Measurements from ENCODE around the gene CD3E.

The CD3E gene

GRCh38 chr11:118341261-118341660 lies 36.7 kb downstream of the CD3E start:
- no peak for DNase-seq (ENCODE audit: low read depth, low spot score)

GRCh38 chr11:118341815-118342489 lies 37.4 kb downstream of the CD3E start:
- no peak for TF ChIP-seq POLR2AphosphoS5 (IDR thresholded peaks at IDR 0.05; ENCODE audit: borderline replicate concordance, low read depth, low read length)
- no peak for TF ChIP-seq FOXP2 (optimal IDR thresholded peaks at IDR 0.05; ENCODE audit: control extremely low read depth, extremely low read length, insufficient read depth)
- no peak for TF ChIP-seq EZH2 (IDR thresholded peaks at IDR 0.05)
- H3K27ac ChIP-seq: no peak overlapping the region
- no peak overlapping the region for H3K9ac ChIP-seq (ENCODE audit: insufficient read length)
- H3K36me3 ChIP-seq (ENCODE audit: insufficient read depth, low read length): no peaks in the 10 kb centered on the region
- H3K4me3 ChIP-seq: no peak overlapping the region
- no peak for DNase-seq (ENCODE audit: low read depth, low spot score)
- no peaks in the 10 kb centered on the region for H3K9me3 ChIP-seq (ENCODE audit: low read depth, low read length)

More at GRCh38 chr11:118341261-118341660, 36.7 kb downstream of the CD3E start:
- TF ChIP-seq EZH2 (IDR thresholded peaks at IDR 0.05): no peak
- no peak for TF ChIP-seq FOXP2 (optimal IDR thresholded peaks at IDR 0.05; ENCODE audit: control extremely low read depth, extremely low read length, insufficient read depth)
- no peak for TF ChIP-seq POLR2AphosphoS5 (IDR thresholded peaks at IDR 0.05; ENCODE audit: borderline replicate concordance, low read depth, low read length)
- Histone ChIP-seq H3K9me3 (ENCODE audit: low read depth, low read length) (no peaks in the 10 kb centered on the region), H3K36me3 (ENCODE audit: insufficient read depth, low read length) (no peaks in the 10 kb centered on the region), H3K9ac (ENCODE audit: insufficient read length) (no peak overlapping the region), H3K4me3 (no peak overlapping the region), H3K27ac (no peak overlapping the region)

GRCh38 chr11:118342503-118343161 lies 38.1 kb downstream of the CD3E start, which contains the start of gene CD3D:
Gene CD3D, minus strand, starts transcription at chr11:118342705. Its CDS starts 98 bp downstream, at chr11:118342607.
- Histone ChIP-seq H3K9me3 (ENCODE audit: low read depth, low read length) (no peaks in the 10 kb centered on the region), H3K27ac (no peak within 1 kb of the TSS), H3K36me3 (ENCODE audit: insufficient read depth, low read length) (no peaks in the 10 kb centered on the region), H3K4me3 (no peak within 1 kb of the TSS), H3K9ac (ENCODE audit: insufficient read length) (no peak within 1 kb of the TSS)
- no peak for TF ChIP-seq POLR2AphosphoS5 (IDR thresholded peaks at IDR 0.05; ENCODE audit: borderline replicate concordance, low read depth, low read length)
- no peak for TF ChIP-seq FOXP2 (optimal IDR thresholded peaks at IDR 0.05; ENCODE audit: control extremely low read depth, extremely low read length, insufficient read depth)
- no peak for DNase-seq (ENCODE audit: low read depth, low spot score)

- Histone ChIP-seq H3K36me3 (ENCODE audit: insufficient read depth, low read length) (no peaks in the 10 kb centered on the region), H3K27ac (no peak overlapping the region), H3K9ac (ENCODE audit: insufficient read length) (no peak overlapping the region), H3K4me3 (no peak overlapping the region), H3K9me3 (ENCODE audit: low read depth, low read length) (no peaks in the 10 kb centered on the region)
- no peak for DNase-seq (ENCODE audit: low read depth, low spot score)
- no peak for TF ChIP-seq FOXP2 (optimal IDR thresholded peaks at IDR 0.05; ENCODE audit: control extremely low read depth, extremely low read length, insufficient read depth)
- TF ChIP-seq EZH2 (IDR thresholded peaks at IDR 0.05): no peak
- no peak for TF ChIP-seq POLR2AphosphoS5 (IDR thresholded peaks at IDR 0.05; ENCODE audit: borderline replicate concordance, low read depth, low read length)
These were observed 38.7 kb downstream of the CD3E start for GRCh38 chr11:118343248-118343647.

GRCh38 chr11:118343981-118344515 lies 39.5 kb downstream of the CD3E start, which contains the start of gene CD3G:
Gene CD3G, plus strand, starts transcription at chr11:118344344. Its CDS starts 80 bp downstream, at chr11:118344424.
- TF ChIP-seq EZH2 (IDR thresholded peaks at IDR 0.05) (no peak), POLR2AphosphoS5 (IDR thresholded peaks at IDR 0.05; ENCODE audit: borderline replicate concordance, low read depth, low read length) (no peak), FOXP2 (optimal IDR thresholded peaks at IDR 0.05; ENCODE audit: control extremely low read depth, extremely low read length, insufficient read depth) (no peak)
- Histone ChIP-seq H3K4me3 (no peak within 1 kb of the TSS), H3K9ac (ENCODE audit: insufficient read length) (no peak within 1 kb of the TSS), H3K27ac (no peak within 1 kb of the TSS), H3K36me3 (ENCODE audit: insufficient read depth, low read length) (no peaks in the 10 kb centered on the region), H3K9me3 (ENCODE audit: low read depth, low read length) (no peaks in the 10 kb centered on the region)
- DNase-seq (ENCODE audit: low read depth, low spot score): no peak

- Histone ChIP-seq H3K36me3 (ENCODE audit: insufficient read depth, low read length) (no peaks in the 10 kb centered on the region), H3K4me3 (no peak overlapping the region), H3K9ac (ENCODE audit: insufficient read length) (no peak overlapping the region), H3K27ac (no peak overlapping the region), H3K9me3 (ENCODE audit: low read depth, low read length) (no peaks in the 10 kb centered on the region)
- no peak for TF ChIP-seq EZH2 (IDR thresholded peaks at IDR 0.05)
- TF ChIP-seq FOXP2 (optimal IDR thresholded peaks at IDR 0.05; ENCODE audit: control extremely low read depth, extremely low read length, insufficient read depth): no peak
- TF ChIP-seq POLR2AphosphoS5 (IDR thresholded peaks at IDR 0.05; ENCODE audit: borderline replicate concordance, low read depth, low read length): no peak
- DNase-seq (ENCODE audit: low read depth, low spot score): no peak
These were observed 44.9 kb downstream of the CD3E start for GRCh38 chr11:118349475-118349874.

- Histone ChIP-seq H3K4me3 (no peak overlapping the region), H3K9me3 (ENCODE audit: low read depth, low read length) (no peaks in the 10 kb centered on the region), H3K9ac (ENCODE audit: insufficient read length) (no peak overlapping the region), H3K27ac (no peak overlapping the region), H3K36me3 (ENCODE audit: insufficient read depth, low read length) (no peaks in the 10 kb centered on the region)
- no peak for DNase-seq (ENCODE audit: low read depth, low spot score)
- TF ChIP-seq POLR2AphosphoS5 (IDR thresholded peaks at IDR 0.05; ENCODE audit: borderline replicate concordance, low read depth, low read length) (no peak), EZH2 (IDR thresholded peaks at IDR 0.05) (no peak), FOXP2 (optimal IDR thresholded peaks at IDR 0.05; ENCODE audit: control extremely low read depth, extremely low read length, insufficient read depth) (no peak)
These were observed 48.7 kb downstream of the CD3E start for GRCh38 chr11:118353084-118353710.

- Histone ChIP-seq H3K4me3 (peak overlapping the region; percentile 4; the same call in 1 of the 2 replicates), H3K27ac (peak overlapping the region; percentile 75; the same call in 1 of the 2 replicates), H3K9me3 (ENCODE audit: low read depth, low read length) (no peaks in the 10 kb centered on the region), H3K9ac (ENCODE audit: insufficient read length) (no peak overlapping the region), H3K36me3 (ENCODE audit: insufficient read depth, low read length) (0 out of 2 replicates have a peak, but pooled peaks cover 3% of the 10 kb centered on the region)
- TF ChIP-seq EZH2 (IDR thresholded peaks at IDR 0.05): no peak
- no peak for TF ChIP-seq FOXP2 (optimal IDR thresholded peaks at IDR 0.05; ENCODE audit: control extremely low read depth, extremely low read length, insufficient read depth)
- TF ChIP-seq POLR2AphosphoS5 (IDR thresholded peaks at IDR 0.05; ENCODE audit: borderline replicate concordance, low read depth, low read length): no peak
- DNase-seq (ENCODE audit: low read depth, low spot score): peak; percentile 42
These were observed 53.5 kb downstream of the CD3E start for GRCh38 chr11:118358071-118358470.

All from SK-N-MC (cell line).